ENCODE data around the gene ZDHHC24. TPM values are rescaled to one million over a fixed set of nuclear protein-coding genes. Genes with fewer than 3 reads are reported as not detected.

ZDHHC24 gene
- total and polyA plus RNA-seq, 2 donors (not counting 1 experiment from before 2014, with no cell fraction given): 6.0 to 11.6 TPM

- no peak overlapping the region for H2AFZ ChIP-seq (ENCODE audit: low read length)
- no peaks in the 10 kb centered on the region for H3K27me3 ChIP-seq (ENCODE audit: control insufficient read depth, insufficient read depth, low read length)
- no peak for TF ChIP-seq CTCF (conservative IDR thresholded peaks at IDR 0.05 in 1 of 2, IDR thresholded peaks at IDR 0.05 in 1 of 2; ENCODE audit: low read depth in 1 of 2, low read length in 2 of 2)
- no peaks in the 10 kb centered on the region for H4K20me1 ChIP-seq (ENCODE audit: control insufficient read depth, extremely low read depth, insufficient read depth, low read length)
- H3K79me2 ChIP-seq (ENCODE audit: control insufficient read depth, insufficient read depth, low read length): no peaks in the 10 kb centered on the region
- H3K4me1 ChIP-seq (ENCODE audit: control insufficient read depth, extremely low read depth, insufficient read depth, low read length): no peaks in the 10 kb centered on the region
- H3K27ac ChIP-seq (ENCODE audit: insufficient read depth, low read length): no peak overlapping the region
- H3K4me3 ChIP-seq (replicated peaks in 1 of 4; ENCODE audit: control extremely low read depth in 1 of 4, insufficient read depth in 1 of 4, low read depth in 3 of 4, low read length in 4 of 4): no peak overlapping the region
- H3K9ac ChIP-seq (ENCODE audit: insufficient read depth, low read length): no peak overlapping the region
- H3K9me3 ChIP-seq (ENCODE audit: control insufficient read depth, insufficient read depth, low read depth, low read length): no peaks in the 10 kb centered on the region
- H3K36me3 ChIP-seq (ENCODE audit: control insufficient read depth, insufficient read depth, low read length): peaks cover 10% of the 10 kb centered on the region
- DNase-seq (ENCODE audit: low read depth in 2 of 2): no peak
- H3K4me2 ChIP-seq (ENCODE audit: extremely low read depth, insufficient read depth, low read length): no peak overlapping the region
These were observed 56.2 kb downstream of the ZDHHC24 start for GRCh38 chr11:66489636-66490035.

GRCh38 chr11:66488957-66489356 lies 56.9 kb downstream of the ZDHHC24 start:
- H3K4me3 ChIP-seq (replicated peaks in 1 of 4; ENCODE audit: control extremely low read depth in 1 of 4, insufficient read depth in 1 of 4, low read depth in 3 of 4, low read length in 4 of 4): no peak overlapping the region
- H3K79me2 ChIP-seq (ENCODE audit: control insufficient read depth, insufficient read depth, low read length): no peaks in the 10 kb centered on the region
- H3K9me3 ChIP-seq (ENCODE audit: control insufficient read depth, insufficient read depth, low read depth, low read length): no peaks in the 10 kb centered on the region
- no peak overlapping the region for H3K27ac ChIP-seq (ENCODE audit: insufficient read depth, low read length)
- no peak for DNase-seq (ENCODE audit: low read depth in 2 of 2)
- TF ChIP-seq EZH2 (IDR thresholded peaks at IDR 0.05; ENCODE audit: low read length, missing control alignments) (no peak), CTCF (conservative IDR thresholded peaks at IDR 0.05 in 1 of 2, IDR thresholded peaks at IDR 0.05 in 1 of 2; ENCODE audit: low read depth in 1 of 2, low read length in 2 of 2) (no peak)
- H3K27me3 ChIP-seq (ENCODE audit: control insufficient read depth, insufficient read depth, low read length): no peaks in the 10 kb centered on the region
- no peaks in the 10 kb centered on the region for H3K4me1 ChIP-seq (ENCODE audit: control insufficient read depth, extremely low read depth, insufficient read depth, low read length)
- H2AFZ ChIP-seq (ENCODE audit: low read length): no peak overlapping the region
- no peak overlapping the region for H3K9ac ChIP-seq (ENCODE audit: insufficient read depth, low read length)
- H3K36me3 ChIP-seq (ENCODE audit: control insufficient read depth, insufficient read depth, low read length): peaks cover 10% of the 10 kb centered on the region
- H4K20me1 ChIP-seq (ENCODE audit: control insufficient read depth, extremely low read depth, insufficient read depth, low read length): no peaks in the 10 kb centered on the region
- H3K4me2 ChIP-seq (ENCODE audit: extremely low read depth, insufficient read depth, low read length): no peak overlapping the region

GRCh38 chr11:66484806-66485380 lies 61.0 kb downstream of the ZDHHC24 start:
- H3K79me2 ChIP-seq (ENCODE audit: control insufficient read depth, insufficient read depth, low read length): no peaks in the 10 kb centered on the region
- H3K36me3 ChIP-seq (ENCODE audit: control insufficient read depth, insufficient read depth, low read length): peaks cover 7% of the 10 kb centered on the region
- TF ChIP-seq EZH2 (IDR thresholded peaks at IDR 0.05; ENCODE audit: low read length, missing control alignments): no peak
- TF ChIP-seq CTCF (conservative IDR thresholded peaks at IDR 0.05 in 1 of 2, IDR thresholded peaks at IDR 0.05 in 1 of 2; ENCODE audit: low read depth in 1 of 2, low read length in 2 of 2): no peak
- H3K9ac ChIP-seq (ENCODE audit: insufficient read depth, low read length): no peak overlapping the region
- no peaks in the 10 kb centered on the region for H3K27me3 ChIP-seq (ENCODE audit: control insufficient read depth, insufficient read depth, low read length)
- H3K4me2 ChIP-seq (ENCODE audit: extremely low read depth, insufficient read depth, low read length): no peak overlapping the region
- H2AFZ ChIP-seq (ENCODE audit: low read length): no peak overlapping the region
- H3K4me3 ChIP-seq (replicated peaks in 1 of 4; ENCODE audit: control extremely low read depth in 1 of 4, insufficient read depth in 1 of 4, low read depth in 3 of 4, low read length in 4 of 4): no peak overlapping the region
- H4K20me1 ChIP-seq (ENCODE audit: control insufficient read depth, extremely low read depth, insufficient read depth, low read length): no peaks in the 10 kb centered on the region
- no peak overlapping the region for H3K27ac ChIP-seq (ENCODE audit: insufficient read depth, low read length)
- no peak for DNase-seq (ENCODE audit: low read depth in 2 of 2)
- H3K4me1 ChIP-seq (ENCODE audit: control insufficient read depth, extremely low read depth, insufficient read depth, low read length): no peaks in the 10 kb centered on the region
- no peaks in the 10 kb centered on the region for H3K9me3 ChIP-seq (ENCODE audit: control insufficient read depth, insufficient read depth, low read depth, low read length)

Data from fibroblast of lung (primary cell).